ENCODE data around the gene LSM4.

GRCh38 chr19:18310966-18311365, 11.9 kb downstream of the LSM4 start:
- no peak for TF ChIP-seq CTCF (conservative IDR thresholded peaks at IDR 0.05; ENCODE audit: low read depth in 2 of 2)
- TF ChIP-seq EZH2 (IDR thresholded peaks at IDR 0.05; ENCODE audit: low read depth, unreplicated experiment): no peak
- no peak for TF ChIP-seq REST (IDR thresholded peaks at IDR 0.05; ENCODE audit: unreplicated experiment)
- no peak for TF ChIP-seq POLR2AphosphoS5 (IDR thresholded peaks at IDR 0.05; ENCODE audit: low read depth)

Data from GM23338 (cell line).